K562 (cell line): ENCODE data around the gene POR. TPM values are rescaled to one million over a fixed set of nuclear protein-coding genes. Genes with fewer than 3 reads are reported as not detected.
A peak's percentile ranks its signal among the peaks of the same experiment; 100 is the strongest.

Source experiments
- ESRRB ChIP-seq: fragments of 250-450 bp; sonication (Bioruptor Pico); IDR thresholded peaks from 2 replicates; pipeline ENCODE4 v1.5.0; 2020; ENCODE audit warnings: mild to moderate bottlenecking, moderate library complexity, borderline replicate concordance
- FUS ChIP-seq: fragments of 200-400 bp; formaldehyde crosslinking; optimal IDR thresholded peaks from 2 replicates; pipeline ENCODE3; 2017; ENCODE audit warnings: low read depth, low read length
- GATAD2B ChIP-seq: fragments of 450-650 bp; IDR thresholded peaks from 2 replicates; pipeline ENCODE4 v1.6.1; 2017; ENCODE audit warnings: mild to moderate bottlenecking, borderline replicate concordance
- KAT8 ChIP-seq: fragments of 450-650 bp; IDR thresholded peaks from 2 replicates; pipeline ENCODE4 v1.6.1; 2016; ENCODE audit warnings: low read depth, mild to moderate bottlenecking
- MAFG ChIP-seq: fragments of 450-650 bp; conservative IDR thresholded peaks from 2 replicates; pipeline ENCODE4 v1.6.1; 2016; ENCODE audit warnings: missing genetic modification characterization, missing compliant biosample characterization
- MAFK ChIP-seq: IDR thresholded peaks from 2 replicates; pipeline ENCODE4 v1.6.1; 2011; ENCODE audit warnings: low read length, improper control_type of control experiment
- MXI1 ChIP-seq: IDR thresholded peaks from 2 replicates; pipeline ENCODE4 v1.6.1; 2011; ENCODE audit warnings: low read depth, mild to moderate bottlenecking, improper control_type of control experiment, low read length
- MYNN ChIP-seq, 2 experiments: sonication (generic); formaldehyde crosslinking in 1 of 2; IDR thresholded peaks; 2 replicates each; pipeline versions ENCODE4 v1.5.0 to v1.6.1; 2016 to 2020; ENCODE audit warnings: antibody characterized with exemption in 1 of 2, missing genetic modification reagents in 1 of 2
- NFRKB ChIP-seq: fragments of 450-650 bp; IDR thresholded peaks from 2 replicates; pipeline ENCODE4 v1.6.1; 2016; ENCODE audit warnings: low read depth
- NONO ChIP-seq, 2 experiments: fragments of 200-400 bp in 1 of 2; fragments of 450-650 bp in 1 of 2; formaldehyde crosslinking in 1 of 2; IDR thresholded peaks; 2 replicates each; pipeline ENCODE4 v1.6.1; 2017; ENCODE audit warnings: low read depth in 2 of 2, mild to moderate bottlenecking in 2 of 2, moderate library complexity in 2 of 2, low read length in 1 of 2
- NR3C1 ChIP-seq: sonication (generic); formaldehyde crosslinking; IDR thresholded peaks from 2 replicates; pipeline ENCODE4 v1.8.1; 2022; ENCODE audit warnings: missing genetic modification reagents
- POLR2B ChIP-seq: fragments of 450-650 bp; IDR thresholded peaks from 2 replicates; pipeline ENCODE4 v1.6.1; 2018; ENCODE audit warnings: low read depth; ENCODE audit not compliant: partially characterized antibody
- POLR3G ChIP-seq: IDR thresholded peaks from 2 replicates; pipeline ENCODE4 v1.6.1; 2011; ENCODE audit not compliant: insufficient read length, insufficient replicate concordance; ENCODE audit errors: extremely low read depth
- PYGO2 ChIP-seq: fragments of 450-650 bp; IDR thresholded peaks from 2 replicates; pipeline ENCODE4 v1.6.1; 2016; ENCODE audit warnings: mild to moderate bottlenecking, missing genetic modification characterization, moderate library complexity, missing compliant biosample characterization
- SIN3B ChIP-seq: fragments of 450-650 bp; IDR thresholded peaks from 2 replicates; pipeline ENCODE4 v1.6.1; 2017; ENCODE audit warnings: low read depth, mild to moderate bottlenecking, moderate library complexity
- SNRNP70 ChIP-seq: fragments of 200-400 bp; formaldehyde crosslinking; optimal IDR thresholded peaks from 2 replicates; pipeline ENCODE3; 2017; ENCODE audit warnings: low read depth, low read length
- SOX6 ChIP-seq: fragments of 450-650 bp; IDR thresholded peaks from 2 replicates; pipeline ENCODE4 v1.6.1; 2014; ENCODE audit warnings: mild to moderate bottlenecking
- TRIM24 ChIP-seq, 2 experiments: fragments of 450-650 bp; IDR thresholded peaks; 2 replicates each; pipeline ENCODE4 v1.6.1; 2016
- ZNF133 ChIP-seq: fragments of 250-450 bp; sonication (Bioruptor Pico); IDR thresholded peaks from 2 replicates; pipeline ENCODE4 v1.4.0; 2020; ENCODE audit warnings: mild to moderate bottlenecking
- ZNF384 ChIP-seq: IDR thresholded peaks from 2 replicates; pipeline ENCODE4 v1.6.1; 2012; ENCODE audit warnings: low read depth, low read length, improper control_type of control experiment
- ZNF766 ChIP-seq: fragments of 200-800 bp; sonication (Bioruptor generic); conservative IDR thresholded peaks from 2 replicates; pipeline ENCODE4 v1.6.1; 2016; ENCODE audit warnings: missing genetic modification characterization, missing compliant biosample characterization
- polyA plus RNA-seq, 8 experiments: library from polyadenylated mRNA; depleted of rRNA in 4 of 8; stranded (reverse) in 5 of 8; unstranded in 3 of 8; fragments of >200 nt; fragmentation: Nextera tagmentation in 2 of 8; fragmentation: Illumina TruSeq in 1 of 8; extraction: Ambion mirVana in 2 of 8; extraction: Trizol in 1 of 8; gene quantifications; 2 replicates each; pipeline versions ENCODE4 v1.2.1 to v1.2.3, GENCODE V29; 2011 to 2014; ENCODE audit warnings: inconsistent platforms in 1 of 8, missing spikeins in 1 of 8
- total RNA-seq, 7 experiments: library from RNA; depleted of rRNA in 6 of 7; stranded (reverse); fragments of >200 nt in 6 of 7; fragmentation: Illumina TruSeq in 2 of 7; extraction: Trizol in 2 of 7; gene quantifications; 2 replicates each; pipeline versions ENCODE4 v1.2.1 to v1.2.3, GENCODE V29; 2011 to 2021; ENCODE audit warnings: low replicate concordance in 1 of 7
- TF ChIP-seq, protein P1 (sequence below): fragments of 450-650 bp; formaldehyde crosslinking; conservative IDR thresholded peaks from 2 replicates; pipeline ENCODE4 v1.4.0; 2022; ENCODE audit warnings: mild to moderate bottlenecking, missing genetic modification characterization
- TF ChIP-seq, protein P2 (sequence below): fragments of 450-650 bp; formaldehyde crosslinking; IDR thresholded peaks from 2 replicates; pipeline ENCODE4 v1.4.0; 2020; ENCODE audit warnings: mild to moderate bottlenecking, mixed read lengths
- TF ChIP-seq, protein P3 (sequence below): IDR thresholded peaks from 2 replicates; pipeline ENCODE4 v1.6.1; 2014; ENCODE audit warnings: antibody characterized with exemption
- TF ChIP-seq, protein P4 (sequence below): fragments of 450-650 bp; formaldehyde crosslinking; IDR thresholded peaks from 2 replicates; pipeline ENCODE4 v1.4.0; 2020; ENCODE audit warnings: mild to moderate bottlenecking

POR gene
- total and polyA plus RNA-seq, 9 of the 15 experiments (the other 6 are each of a cell fraction or from before 2014, with no cell fraction given), result 4.7 to 142 (median 40.8) TPM

DNA sequence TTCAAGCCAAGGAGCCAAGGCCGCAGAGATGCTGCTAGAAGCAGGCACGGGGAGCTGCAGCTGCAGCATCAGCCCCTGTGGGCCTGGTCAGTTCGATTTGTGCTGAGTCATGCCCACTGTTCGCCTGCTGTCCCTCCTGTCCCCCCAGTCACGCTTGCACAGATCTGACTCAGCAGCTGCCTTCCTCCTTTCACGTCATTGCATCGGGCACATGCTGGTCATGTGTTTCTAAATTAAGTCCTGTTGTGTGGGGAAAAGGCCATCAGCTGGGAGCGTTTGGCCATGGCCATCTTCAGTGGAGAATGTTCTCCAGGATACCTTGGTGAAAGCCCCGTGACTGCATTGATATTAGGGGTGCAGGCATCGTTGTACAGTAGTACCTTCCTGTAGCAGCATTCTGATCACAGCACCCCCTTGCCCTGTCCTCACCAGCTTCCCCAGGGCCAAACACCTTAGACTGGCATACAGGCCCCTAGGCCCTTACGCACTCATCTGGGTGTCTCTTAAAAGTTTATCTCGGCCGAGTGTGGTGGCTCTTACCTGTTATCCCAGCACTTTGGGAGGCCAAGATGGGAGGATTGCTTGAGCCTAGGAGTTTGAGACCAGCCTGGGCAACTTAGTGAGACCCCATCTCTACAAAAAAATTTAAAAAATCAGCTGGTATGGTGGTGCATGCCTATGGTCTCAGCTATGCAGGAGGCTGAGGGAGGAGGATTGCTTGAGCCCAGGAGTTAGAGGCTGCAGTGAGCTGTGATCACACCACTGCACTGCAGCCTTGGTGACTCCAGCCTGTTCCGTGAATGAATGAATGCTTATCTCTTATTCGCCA is 23.2 kb downstream of the POR start (continued):
- no peak for TF ChIP-seq PYGO2
- no peak for TF ChIP-seq ESRRB (CRISPR knock-in tag)
- peak; percentile 100 for TF ChIP-seq MAFK
- TF ChIP-seq MXI1, result no peak
- TF ChIP-seq NR3C1 (CRISPR knock-in tag), result no peak
- no peak for TF ChIP-seq POLR2B
- TF ChIP-seq MYNN (IDR thresholded peaks at IDR 0.05), result peak; percentile 73; the same call in 1 of the 2 replicates
- TF ChIP-seq MYNN (CRISPR knock-in tag; IDR thresholded peaks at IDR 0.05), result no peak
- TF ChIP-seq KAT8, result no peak
- TF ChIP-seq GATAD2B, result no peak
- peak; percentile 82 for TF ChIP-seq NFRKB
- TF ChIP-seq, protein P1, sequence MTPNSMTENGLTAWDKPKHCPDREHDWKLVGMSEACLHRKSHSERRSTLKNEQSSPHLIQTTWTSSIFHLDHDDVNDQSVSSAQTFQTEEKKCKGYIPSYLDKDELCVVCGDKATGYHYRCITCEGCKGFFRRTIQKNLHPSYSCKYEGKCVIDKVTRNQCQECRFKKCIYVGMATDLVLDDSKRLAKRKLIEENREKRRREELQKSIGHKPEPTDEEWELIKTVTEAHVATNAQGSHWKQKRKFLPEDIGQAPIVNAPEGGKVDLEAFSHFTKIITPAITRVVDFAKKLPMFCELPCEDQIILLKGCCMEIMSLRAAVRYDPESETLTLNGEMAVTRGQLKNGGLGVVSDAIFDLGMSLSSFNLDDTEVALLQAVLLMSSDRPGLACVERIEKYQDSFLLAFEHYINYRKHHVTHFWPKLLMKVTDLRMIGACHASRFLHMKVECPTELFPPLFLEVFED, result 0 out of 2 replicates have a peak, but pooled peaks have one; percentile 4
- TF ChIP-seq SIN3B, result no peak
- TF ChIP-seq SOX6, result peak; percentile 87
- TF ChIP-seq, protein P2, sequence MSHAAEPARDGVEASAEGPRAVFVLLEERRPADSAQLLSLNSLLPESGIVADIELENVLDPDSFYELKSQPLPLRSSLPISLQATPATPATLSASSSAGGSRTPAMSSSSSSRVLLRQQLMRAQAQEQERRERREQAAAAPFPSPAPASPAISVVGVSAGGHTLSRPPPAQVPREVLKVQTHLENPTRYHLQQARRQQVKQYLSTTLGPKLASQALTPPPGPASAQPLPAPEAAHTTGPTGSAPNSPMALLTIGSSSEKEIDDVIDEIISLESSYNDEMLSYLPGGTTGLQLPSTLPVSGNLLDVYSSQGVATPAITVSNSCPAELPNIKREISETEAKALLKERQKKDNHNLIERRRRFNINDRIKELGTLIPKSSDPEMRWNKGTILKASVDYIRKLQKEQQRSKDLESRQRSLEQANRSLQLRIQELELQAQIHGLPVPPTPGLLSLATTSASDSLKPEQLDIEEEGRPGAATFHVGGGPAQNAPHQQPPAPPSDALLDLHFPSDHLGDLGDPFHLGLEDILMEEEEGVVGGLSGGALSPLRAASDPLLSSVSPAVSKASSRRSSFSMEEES (CRISPR knock-in tag), result peak; percentile 29
- no peak for TF ChIP-seq ZNF133 (CRISPR knock-in tag)
- peak; percentile 100 for TF ChIP-seq MAFG (tag)
- no peak for TF ChIP-seq POLR3G
- TF ChIP-seq, protein P3, sequence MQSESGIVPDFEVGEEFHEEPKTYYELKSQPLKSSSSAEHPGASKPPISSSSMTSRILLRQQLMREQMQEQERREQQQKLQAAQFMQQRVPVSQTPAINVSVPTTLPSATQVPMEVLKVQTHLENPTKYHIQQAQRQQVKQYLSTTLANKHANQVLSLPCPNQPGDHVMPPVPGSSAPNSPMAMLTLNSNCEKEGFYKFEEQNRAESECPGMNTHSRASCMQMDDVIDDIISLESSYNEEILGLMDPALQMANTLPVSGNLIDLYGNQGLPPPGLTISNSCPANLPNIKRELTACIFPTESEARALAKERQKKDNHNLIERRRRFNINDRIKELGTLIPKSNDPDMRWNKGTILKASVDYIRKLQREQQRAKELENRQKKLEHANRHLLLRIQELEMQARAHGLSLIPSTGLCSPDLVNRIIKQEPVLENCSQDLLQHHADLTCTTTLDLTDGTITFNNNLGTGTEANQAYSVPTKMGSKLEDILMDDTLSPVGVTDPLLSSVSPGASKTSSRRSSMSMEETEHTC, result peak; percentile 92
- peak; percentile 73; the same call in 1 of the 2 replicates for TF ChIP-seq ZNF766
- no peak for TF ChIP-seq NONO (IDR thresholded peaks at IDR 0.05; ENCODE audit: low read depth in 2 of 2, low read length in 1 of 2)
- TF ChIP-seq, protein P4, sequence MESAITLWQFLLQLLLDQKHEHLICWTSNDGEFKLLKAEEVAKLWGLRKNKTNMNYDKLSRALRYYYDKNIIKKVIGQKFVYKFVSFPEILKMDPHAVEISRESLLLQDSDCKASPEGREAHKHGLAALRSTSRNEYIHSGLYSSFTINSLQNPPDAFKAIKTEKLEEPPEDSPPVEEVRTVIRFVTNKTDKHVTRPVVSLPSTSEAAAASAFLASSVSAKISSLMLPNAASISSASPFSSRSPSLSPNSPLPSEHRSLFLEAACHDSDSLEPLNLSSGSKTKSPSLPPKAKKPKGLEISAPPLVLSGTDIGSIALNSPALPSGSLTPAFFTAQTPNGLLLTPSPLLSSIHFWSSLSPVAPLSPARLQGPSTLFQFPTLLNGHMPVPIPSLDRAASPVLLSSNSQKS (CRISPR knock-in tag), result no peak
- no peak for TF ChIP-seq FUS
- peak; percentile 59; the same call in 1 of the 2 replicates for TF ChIP-seq ZNF384
- TF ChIP-seq TRIM24 (IDR thresholded peaks at IDR 0.05), result peak; percentile 94 to 96
- no peak for TF ChIP-seq SNRNP70
